Measurements from ENCODE around the gene GSTM5.
"Not testable (repeated sequence)": the region's sequence is repeated elsewhere in the genome, so short reads cannot be mapped to it uniquely, and the experiment has no call there.

Gene GSTM5

GRCh38 chr1:109697861-109698260 lies 14.2 kb upstream of the GSTM5 start:
- DNase-seq = not testable (repeated sequence)

- DNase-seq = not testable (repeated sequence)
Observed at GRCh38 chr1:109702940-109703339, 9.1 kb upstream of the GSTM5 start.

GRCh38 chr1:109704173-109704572 lies 7.9 kb upstream of the GSTM5 start:
- no peak for DNase-seq

GRCh38 chr1:109705411-109705810 lies 6.6 kb upstream of the GSTM5 start:
- DNase-seq = no peak

GRCh38 chr1:109708949-109709348 lies 3.1 kb upstream of the GSTM5 start:
- not testable (repeated sequence) for DNase-seq

- not testable (repeated sequence) for DNase-seq
Observed at GRCh38 chr1:109709822-109710221, 2.2 kb upstream of the GSTM5 start.

- no peak for DNase-seq
Observed at GRCh38 chr1:109712321-109712864, 342 bp downstream of the GSTM5 start.

GRCh38 chr1:109713636-109714035 lies 1.6 kb downstream of the GSTM5 start:
- DNase-seq = no peak

GRCh38 chr1:109714661-109715372 lies 2.8 kb downstream of the GSTM5 start:
- DNase-seq = no peak

- DNase-seq = no peak
Observed at GRCh38 chr1:109716121-109716520, 4.1 kb downstream of the GSTM5 start.

GRCh38 chr1:109716570-109717090 lies 4.6 kb downstream of the GSTM5 start:
- no peak for DNase-seq

GRCh38 chr1:109717729-109718128 lies 5.7 kb downstream of the GSTM5 start:
- no peak for DNase-seq

- DNase-seq = no peak
Observed at GRCh38 chr1:109718495-109718894, 6.4 kb downstream of the GSTM5 start.

- no peak for DNase-seq
Observed at GRCh38 chr1:109719337-109719837, 7.3 kb downstream of the GSTM5 start.

GRCh38 chr1:109721042-109721441 lies 9.0 kb downstream of the GSTM5 start:
- DNase-seq = no peak

- DNase-seq = no peak
Observed at GRCh38 chr1:109721971-109722370, 9.9 kb downstream of the GSTM5 start.

- DNase-seq = no peak
Observed at GRCh38 chr1:109722908-109723691, 11.0 kb downstream of the GSTM5 start.

- no peak for DNase-seq
Observed at GRCh38 chr1:109724933-109725332, 12.9 kb downstream of the GSTM5 start.

- no peak for DNase-seq
Observed at GRCh38 chr1:109725510-109725909, 13.5 kb downstream of the GSTM5 start.

GRCh38 chr1:109726007-109726406 lies 14.0 kb downstream of the GSTM5 start:
- no peak for DNase-seq

- no peak for DNase-seq
Observed at GRCh38 chr1:109726728-109727373, 14.8 kb downstream of the GSTM5 start.

- DNase-seq = no peak
Observed at GRCh38 chr1:109728870-109729269, 16.8 kb downstream of the GSTM5 start.

- DNase-seq = no peak
Observed at GRCh38 chr1:109730666-109731065, 18.6 kb downstream of the GSTM5 start.

Data from activated CD4-positive, alpha-beta T cell treated with anti-CD3 and anti-CD28 coated beads for 48 hours (primary cell).